Heart right ventricle (tissue), 16 donors: ENCODE measurements around the gene ZNF560. TPM values are rescaled to one million over a fixed set of nuclear protein-coding genes. Genes with fewer than 3 reads are reported as not detected.

Experiments used
- ATAC-seq, 8 donors: fragments of 200-7000 bp; cut with Tn5 transposase; one replicate each; pipeline ENCODE4 v1.9.1; 2020; ENCODE audit warnings: mild to moderate bottlenecking in 8 of 8, moderate library complexity in 8 of 8, moderate number of reproducible peaks in 1 of 8
- DNase-seq, 2 donors: peaks; one replicate each; pipeline ENCODE4 v3.0.0-alpha.2; 2020
- H3K27ac ChIP-seq, 10 donors: fragments of 200-600 bp; sonication (generic) in 2 of 10; one replicate each; pipeline versions ENCODE4 v1.5.0 to v1.8.0; 2020 to 2022; ENCODE audit warnings: mild to moderate bottlenecking in 3 of 10
- H3K27me3 ChIP-seq, 7 donors: fragments of 200-600 bp; one replicate each; pipeline ENCODE4 v1.8.0; 2021 to 2022; ENCODE audit warnings: mild to moderate bottlenecking in 2 of 7
- H3K36me3 ChIP-seq, 9 donors: fragments of 200-600 bp; sonication (generic) in 1 of 9; one replicate each; pipeline versions ENCODE4 v1.5.0 to v1.8.0; 2020 to 2022; ENCODE audit warnings: mild to moderate bottlenecking in 2 of 9
- H3K4me1 ChIP-seq, 9 donors: fragments of 200-600 bp; sonication (generic) in 1 of 9; one replicate each; pipeline versions ENCODE4 v1.5.0 to v1.8.0; 2020 to 2022; ENCODE audit warnings: mild to moderate bottlenecking in 4 of 9
- H3K4me3 ChIP-seq, 10 donors: fragments of 200-600 bp; sonication (generic) in 2 of 10; one replicate each; pipeline versions ENCODE4 v1.5.0 to v1.8.0; 2020 to 2022; ENCODE audit warnings: mild to moderate bottlenecking in 7 of 10, moderate library complexity in 2 of 10
- H3K9me3 ChIP-seq, 11 donors: fragments of 200-600 bp in 10 of 11; sonication (generic) in 2 of 11; one replicate each; pipeline versions ENCODE4 v1.5.0 to v1.8.0; 2013 to 2022; ENCODE audit warnings: mild to moderate bottlenecking in 2 of 11, control low read depth in 1 of 11, moderate library complexity in 1 of 11
- CTCF ChIP-seq, 9 donors: fragments of 200-600 bp; sonication (generic) in 2 of 9; IDR thresholded peaks; one replicate each; pipeline versions ENCODE4 v1.5.0 to v1.8.0; 2021 to 2022; ENCODE audit warnings: antibody characterized with exemption in 9 of 9, mild to moderate bottlenecking in 5 of 9, moderate library complexity in 1 of 9
- WGBS, 2 donors: extraction: QIAGEN DNeasy Blood & Tissue Kit; methylation state at CpG; one replicate each; pipeline ENCODE4 v1.1.7; 2013; ENCODE audit warnings: inconsistent platforms in 1 of 2; 5-methylcytosine and 5-hydroxymethylcytosine counted together
- intact Hi-C, 10 donors: fragments of 100-400 bp; cut with DNase I; formaldehyde crosslinking; loops; one replicate each; pipeline versions ENCODE4 v1.11.1 to v1.14.2; 2022
- polyA plus RNA-seq, 2 donors: library from polyadenylated mRNA; stranded (reverse); fragments of 200-250 nt; gene quantifications; one replicate each; pipeline ENCODE4 v1.2.3, GENCODE V29; 2013
- total RNA-seq, 10 donors: library from RNA; stranded (reverse); fragmentation: NEBNext Ultra II Directional in 3 of 10; extraction: Animal tissue kit (Norgen Biotek cat#: 25700) in 3 of 10; gene quantifications; one replicate each; pipeline versions ENCODE4 v1.2.1 to v1.2.4, GENCODE V29; 2021 to 2023
- donor health status: Arrhythmogenic right ventricular cardiomyopathy.
- donor health status: ischemic (EF 13 %, LVEDD 7.1; RV severe dilation, severe dysfunction).
- donor health status: healthy with polysubstance abuse.
- donor health status: DM: no; HTN: yes; CAD: no.
- donor health status: DM: no; HTN: no; CAD: no.
- donor health status: ischemic (EF 25% LVEDD 6.9; RV normal size, moderate dysfunction).
- donor health status: ischemic (EF 25% LVEDD 5.7; RV mildly dilated, moderate dysfunction).
- donor health status: healthy.
- donor health status: DM: yes; HTN: yes; CAD: no.
- donor health status: Ischemic cardiomyopathy.
- donor health status: ischemic (EF 35%, LVEDD 5.7; RV mildly dilated, moderate dysfunction).
- donor health status: nonischemic (EF 11% LVEDD 7.7; RV severe dilation, severe dysfunction).
- donor health status: DM: yes; HTN: yes; CAD: no.
- donor health status: PGD.
- donor health status: ischemic (EF 29% LVEDD 5.4; RV normal size, mild dysfunction).
- donor health status: nonischemic (EF 23%, LVEDD 6.1; RV moderate dilation, normal function).

The ZNF560 gene
- total and polyA plus RNA-seq, 12 donors = 0.01 to 0.35 (median 0.11) TPM; not detected in 8

GRCh38 chr19:9487016-9487415 is 11.4 kb downstream of the ZNF560 start:
- Histone ChIP-seq H3K36me3 (no peaks in the 10 kb centered on the region), H3K27ac (no peak overlapping the region), H3K9me3 (peaks cover 0 to 77% (median 35%) of the 10 kb centered on the region in 11 donors), H3K4me1 (no peaks in the 10 kb centered on the region), H3K27me3 (no peaks in the 10 kb centered on the region), H3K4me3 (no peak overlapping the region)
- intact Hi-C loops = no loop called here
- ATAC-seq (no peak), DNase-seq (no peak)
- no peak for TF ChIP-seq CTCF (IDR thresholded peaks at IDR 0.05)
- WGBS, 2 donors = 88 to 89% methylated on average over 2 of the region's 2 CpGs

- WGBS, 2 donors = 85 to 87% methylated on average over 2 of the region's 2 CpGs
- no peaks in the 10 kb centered on the region for H3K4me1 ChIP-seq
- intact Hi-C loops = no loop called here
- no peak for TF ChIP-seq CTCF (IDR thresholded peaks at IDR 0.05)
- no peaks in the 10 kb centered on the region for H3K27me3 ChIP-seq
- DNase-seq (no peak), ATAC-seq (no peak)
- no peaks in the 10 kb centered on the region for H3K36me3 ChIP-seq
- peaks cover 0 to 83% (median 36%) of the 10 kb centered on the region in 11 donors for H3K9me3 ChIP-seq
- no peak overlapping the region for H3K27ac ChIP-seq
- no peak overlapping the region for H3K4me3 ChIP-seq
These were observed 13.3 kb downstream of the ZNF560 start for GRCh38 chr19:9485140-9485539.

- no peak overlapping the region for H3K27ac ChIP-seq
- no peak for TF ChIP-seq CTCF (IDR thresholded peaks at IDR 0.05)
- no peak for ATAC-seq
- H3K4me1 ChIP-seq = no peaks in the 10 kb centered on the region
- intact Hi-C loops = no loop called here
- DNase-seq = no peak
- no peak overlapping the region for H3K4me3 ChIP-seq
- no peaks in the 10 kb centered on the region for H3K27me3 ChIP-seq
- H3K36me3 ChIP-seq = no peaks in the 10 kb centered on the region
- peaks cover 0 to 65% (median 21%) of the 10 kb centered on the region in 11 donors for H3K9me3 ChIP-seq
These were observed 23.4 kb downstream of the ZNF560 start for GRCh38 chr19:9474975-9475374.

DNA sequence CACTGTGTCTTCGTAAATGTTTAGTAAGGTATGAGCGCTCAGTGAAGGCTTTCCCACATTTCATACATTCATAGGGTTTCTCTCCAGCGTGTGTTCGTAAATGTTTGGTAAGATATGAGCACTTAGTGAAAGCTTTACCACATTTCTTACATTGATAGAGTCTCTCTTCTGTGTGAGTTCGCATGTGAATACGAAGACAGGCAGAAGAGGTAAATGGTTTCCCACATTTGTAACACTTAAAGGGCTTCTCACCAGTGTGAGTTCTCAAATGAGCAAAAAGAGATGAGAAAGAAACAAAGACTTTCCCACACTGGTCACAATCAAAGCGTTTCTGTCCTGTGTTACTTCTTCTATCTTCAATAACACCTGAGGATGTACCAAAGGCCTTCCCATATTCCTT is 31.3 kb downstream of the ZNF560 start:
- H3K4me1 ChIP-seq = no peaks in the 10 kb centered on the region
- 91 to 92% methylated on average over 7 of the region's 7 CpGs for WGBS, 2 donors
- H3K27ac ChIP-seq = no peak overlapping the region
- no peaks in the 10 kb centered on the region for H3K27me3 ChIP-seq
- ATAC-seq (no peak), DNase-seq (no peak)
- intact Hi-C loops = no loop called here
- TF ChIP-seq CTCF (IDR thresholded peaks at IDR 0.05) = no peak
- peaks cover 0 to 95% (median 30%) of the 10 kb centered on the region in 11 donors for H3K9me3 ChIP-seq
- peaks cover 0 to 9% (median 0%) of the 10 kb centered on the region in 9 donors for H3K36me3 ChIP-seq
- no peak overlapping the region for H3K4me3 ChIP-seq
